Measurements from ENCODE around the gene SLC6A4.

DNA sequence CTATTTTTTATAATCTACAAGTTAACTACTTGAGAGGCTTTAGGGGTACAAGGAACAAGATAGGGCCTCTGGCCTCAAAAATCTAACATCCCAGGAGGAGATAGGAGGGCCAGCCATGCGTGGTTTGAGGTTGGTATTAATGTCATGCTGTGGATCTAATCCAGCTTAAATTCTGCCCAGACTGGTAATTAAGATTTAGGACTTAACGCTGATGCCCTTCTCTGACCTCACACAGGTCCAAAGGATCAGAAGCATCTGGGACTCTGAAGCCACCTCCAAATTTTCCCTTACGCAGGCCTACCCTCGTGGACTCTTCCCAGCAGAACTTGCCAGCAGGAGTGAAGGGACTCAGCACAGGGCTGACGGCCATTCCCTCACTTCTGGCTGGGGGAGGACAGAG lies 15.1 kb downstream of the SLC6A4 start:
- no peak for TF ChIP-seq CTCF (optimal IDR thresholded peaks at IDR 0.05 in 1 of 3, IDR thresholded peaks at IDR 0.05 in 1 of 3, conservative IDR thresholded peaks at IDR 0.05 in 1 of 3; ENCODE audit: extremely low read depth in 1 of 3, insufficient read depth in 2 of 3, low read length in 3 of 3)
- no peak for TF ChIP-seq EZH2 (IDR thresholded peaks at IDR 0.05; ENCODE audit: low read length)

Data from keratinocyte (primary cell).